ENCODE measurements around the gene PKNOX2. TPM values are rescaled to one million over a fixed set of nuclear protein-coding genes. Genes with fewer than 3 reads are reported as not detected.

Gene PKNOX2
- total RNA-seq, 6 experiments from 2014 or later = 0.10 TPM; not detected in 5

DNA sequence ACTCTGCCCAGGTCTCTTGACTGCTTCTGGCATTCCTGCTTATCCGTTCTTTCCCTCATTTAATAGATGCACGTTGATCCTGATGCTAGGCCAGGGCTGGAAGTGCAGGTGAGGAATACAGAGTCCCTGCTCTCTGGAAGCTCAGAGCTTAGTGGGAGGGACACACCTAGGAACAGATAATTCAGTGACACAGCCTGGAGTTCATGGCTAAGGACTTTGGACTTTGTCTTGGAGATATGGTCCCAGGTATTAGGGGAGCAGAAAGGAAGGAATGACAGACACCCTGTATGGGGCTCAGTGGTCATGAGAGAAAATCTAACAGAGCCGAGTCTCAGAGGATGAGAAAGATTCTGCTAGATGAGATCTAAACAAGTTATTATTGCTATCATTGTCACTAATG, 160.6 kb downstream of the PKNOX2 start:
- no peak overlapping the region for H3K4me3 Mint-ChIP-seq
- H3K36me3 Mint-ChIP-seq (ENCODE audit: low read depth) = no peaks in the 10 kb centered on the region
- TF ChIP-seq, protein P1, sequence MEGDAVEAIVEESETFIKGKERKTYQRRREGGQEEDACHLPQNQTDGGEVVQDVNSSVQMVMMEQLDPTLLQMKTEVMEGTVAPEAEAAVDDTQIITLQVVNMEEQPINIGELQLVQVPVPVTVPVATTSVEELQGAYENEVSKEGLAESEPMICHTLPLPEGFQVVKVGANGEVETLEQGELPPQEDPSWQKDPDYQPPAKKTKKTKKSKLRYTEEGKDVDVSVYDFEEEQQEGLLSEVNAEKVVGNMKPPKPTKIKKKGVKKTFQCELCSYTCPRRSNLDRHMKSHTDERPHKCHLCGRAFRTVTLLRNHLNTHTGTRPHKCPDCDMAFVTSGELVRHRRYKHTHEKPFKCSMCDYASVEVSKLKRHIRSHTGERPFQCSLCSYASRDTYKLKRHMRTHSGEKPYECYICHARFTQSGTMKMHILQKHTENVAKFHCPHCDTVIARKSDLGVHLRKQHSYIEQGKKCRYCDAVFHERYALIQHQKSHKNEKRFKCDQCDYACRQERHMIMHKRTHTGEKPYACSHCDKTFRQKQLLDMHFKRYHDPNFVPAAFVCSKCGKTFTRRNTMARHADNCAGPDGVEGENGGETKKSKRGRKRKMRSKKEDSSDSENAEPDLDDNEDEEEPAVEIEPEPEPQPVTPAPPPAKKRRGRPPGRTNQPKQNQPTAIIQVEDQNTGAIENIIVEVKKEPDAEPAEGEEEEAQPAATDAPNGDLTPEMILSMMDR (IDR thresholded peaks at IDR 0.05) = no peak
- H3K9me3 Mint-ChIP-seq = no peaks in the 10 kb centered on the region
- no peak for DNase-seq
- no peak overlapping the region for H3K27ac Mint-ChIP-seq
- H3K4me1 Mint-ChIP-seq (ENCODE audit: low read depth) = no peaks in the 10 kb centered on the region
- peaks cover 67% of the 10 kb centered on the region for H3K27me3 Mint-ChIP-seq (ENCODE audit: insufficient read depth)

DNA sequence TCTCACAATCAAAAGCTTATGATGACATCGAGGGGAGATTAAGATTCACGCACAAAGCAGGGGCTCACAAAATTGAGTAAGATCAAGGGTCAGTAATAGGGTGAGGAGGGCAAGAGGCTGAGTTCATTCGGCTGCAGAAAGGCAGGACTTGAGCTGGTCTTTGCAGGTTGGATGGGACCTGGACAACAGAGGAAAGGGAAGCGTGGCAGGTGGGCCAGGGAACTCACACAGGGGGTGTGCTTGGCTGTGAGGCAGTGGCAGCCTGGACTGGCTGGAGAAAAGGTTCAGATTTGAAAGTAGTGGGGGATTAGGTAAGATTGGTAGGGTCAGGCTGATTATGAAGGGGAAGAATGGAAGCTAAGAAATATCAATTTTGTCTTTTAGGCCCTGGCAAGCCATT, 161.6 kb downstream of the PKNOX2 start:
- H3K4me3 Mint-ChIP-seq = no peak overlapping the region
- no peak overlapping the region for H3K27ac Mint-ChIP-seq
- TF ChIP-seq, protein P1 (IDR thresholded peaks at IDR 0.05) = no peak
- no peaks in the 10 kb centered on the region for H3K4me1 Mint-ChIP-seq (ENCODE audit: low read depth)
- no peaks in the 10 kb centered on the region for H3K9me3 Mint-ChIP-seq
- no peaks in the 10 kb centered on the region for H3K36me3 Mint-ChIP-seq (ENCODE audit: low read depth)
- DNase-seq = no peak
- peaks cover 70% of the 10 kb centered on the region for H3K27me3 Mint-ChIP-seq (ENCODE audit: insufficient read depth)

DNA sequence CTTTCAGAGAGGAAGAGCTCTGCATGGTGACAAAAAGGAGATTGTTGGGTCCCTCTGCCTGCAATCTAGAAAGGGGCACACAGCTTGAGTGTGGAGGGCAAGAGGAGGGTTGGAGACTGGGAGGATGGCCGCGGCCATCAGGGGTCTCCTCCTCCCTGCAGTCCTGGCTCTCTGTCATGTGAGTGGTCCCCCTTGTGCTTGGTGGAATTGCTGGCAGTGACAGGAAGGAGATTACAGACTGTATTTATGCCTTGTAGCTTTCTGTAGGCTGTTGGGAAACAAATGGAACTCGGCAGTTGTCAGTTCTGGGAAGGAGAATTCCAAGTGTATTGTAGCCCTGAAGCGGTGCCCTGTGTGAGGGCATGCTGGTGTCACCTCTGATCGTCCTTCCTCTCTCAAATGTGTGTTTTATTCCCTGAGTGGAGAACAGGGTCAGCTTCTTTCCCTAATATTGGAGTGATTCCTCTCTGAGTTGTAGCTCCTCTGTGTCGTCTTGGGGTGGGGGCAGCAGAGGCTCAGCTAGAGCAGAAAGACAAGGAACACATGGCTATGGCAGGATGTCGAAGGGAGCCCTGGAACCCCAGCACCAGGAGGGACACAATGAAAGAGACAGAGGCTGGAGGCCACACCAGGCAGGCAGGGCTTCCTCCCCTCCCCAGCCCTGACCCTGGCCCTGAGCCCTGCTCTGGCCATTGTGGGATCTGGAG, 163.1 kb downstream of the PKNOX2 start:
- Mint-ChIP-seq H3K27ac (no peak overlapping the region), H3K27me3 (ENCODE audit: insufficient read depth) (peaks cover 64% of the 10 kb centered on the region), H3K9me3 (no peaks in the 10 kb centered on the region), H3K36me3 (ENCODE audit: low read depth) (no peaks in the 10 kb centered on the region), H3K4me3 (no peak overlapping the region), H3K4me1 (ENCODE audit: low read depth) (no peaks in the 10 kb centered on the region)
- no peak for DNase-seq
- TF ChIP-seq, protein P1 (IDR thresholded peaks at IDR 0.05) = no peak

DNA sequence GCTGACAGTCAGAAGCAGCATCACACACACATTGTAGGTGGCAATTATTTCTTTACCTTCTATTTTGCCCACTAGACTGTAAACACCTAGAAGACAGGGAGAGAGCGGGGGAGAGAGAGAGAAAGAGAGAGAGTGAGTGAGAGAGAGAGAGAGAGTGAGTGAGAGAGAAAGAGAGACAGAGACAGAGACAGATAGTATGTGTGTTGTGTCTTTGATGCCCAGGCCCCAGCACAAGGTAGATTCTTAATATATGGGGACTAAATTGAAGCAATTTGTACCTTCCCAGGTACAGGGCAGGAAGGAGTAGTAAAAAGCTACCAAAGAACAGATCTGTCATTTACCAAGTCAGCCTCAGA, 163.7 kb downstream of the PKNOX2 start:
- H3K27me3 Mint-ChIP-seq (ENCODE audit: insufficient read depth) = peaks cover 63% of the 10 kb centered on the region
- H3K27ac Mint-ChIP-seq = no peak overlapping the region
- H3K36me3 Mint-ChIP-seq (ENCODE audit: low read depth) = no peaks in the 10 kb centered on the region
- H3K9me3 Mint-ChIP-seq = no peaks in the 10 kb centered on the region
- H3K4me3 Mint-ChIP-seq = no peak overlapping the region
- TF ChIP-seq, protein P1 (IDR thresholded peaks at IDR 0.05) = no peak
- no peaks in the 10 kb centered on the region for H3K4me1 Mint-ChIP-seq (ENCODE audit: low read depth)
- DNase-seq = no peak

DNA sequence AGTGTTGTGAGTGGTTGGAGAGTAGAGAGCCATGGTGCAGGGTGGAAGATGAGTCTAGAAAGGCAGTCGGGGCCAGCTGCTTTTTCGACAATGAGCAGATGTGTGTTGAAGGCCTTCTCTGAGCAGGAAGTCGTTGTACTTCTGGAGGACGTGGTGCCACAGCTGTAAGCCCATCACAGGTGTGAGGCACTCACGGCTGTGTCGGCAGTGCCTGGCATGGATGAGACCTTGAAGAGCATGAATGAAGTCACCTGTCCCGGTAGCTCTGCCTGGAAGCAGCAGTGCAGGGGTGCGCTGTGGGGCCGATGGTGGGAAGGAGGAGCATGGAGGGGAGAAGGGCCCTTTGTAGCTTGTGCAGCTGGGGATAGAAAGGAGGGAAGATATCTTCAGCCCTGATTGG, 165.2 kb downstream of the PKNOX2 start:
- Mint-ChIP-seq H3K4me1 (ENCODE audit: low read depth) (no peaks in the 10 kb centered on the region), H3K27ac (no peak overlapping the region)

More for the DNA sequence above, 165.2 kb downstream of the PKNOX2 start:
- DNase-seq = no peak
- Mint-ChIP-seq H3K36me3 (ENCODE audit: low read depth) (no peaks in the 10 kb centered on the region), H3K9me3 (no peaks in the 10 kb centered on the region), H3K27me3 (ENCODE audit: insufficient read depth) (peaks cover 54% of the 10 kb centered on the region), H3K4me3 (no peak overlapping the region)
- TF ChIP-seq, protein P1 (IDR thresholded peaks at IDR 0.05) = no peak

Measured in HFFc6 (cell line).